ENCODE results near the gene HAUS7.

HAUS7 gene

GRCh38 chrX:153470411-153471363 is at the start of gene HAUS7 (continued):
- TF ChIP-seq, protein P1, sequence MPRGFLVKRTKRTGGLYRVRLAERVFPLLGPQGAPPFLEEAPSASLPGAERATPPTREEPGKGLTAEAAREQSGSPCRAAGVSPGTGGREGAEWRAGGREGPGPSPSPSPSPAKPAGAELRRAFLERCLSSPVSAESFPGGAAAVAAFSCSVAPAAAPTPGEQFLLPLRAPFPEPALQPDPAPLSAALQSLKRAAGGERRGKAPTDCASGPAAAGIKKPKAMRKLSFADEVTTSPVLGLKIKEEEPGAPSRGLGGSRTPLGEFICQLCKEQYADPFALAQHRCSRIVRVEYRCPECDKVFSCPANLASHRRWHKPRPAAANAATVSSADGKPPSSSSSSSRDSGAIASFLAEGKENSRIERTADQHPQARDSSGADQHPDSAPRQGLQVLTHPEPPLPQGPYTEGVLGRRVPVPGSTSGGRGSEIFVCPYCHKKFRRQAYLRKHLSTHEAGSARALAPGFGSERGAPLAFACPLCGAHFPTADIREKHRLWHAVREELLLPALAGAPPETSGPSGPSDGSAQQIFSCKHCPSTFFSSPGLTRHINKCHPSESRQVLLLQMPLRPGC (tag by site-specific recombination; IDR thresholded peaks at IDR 0.05): no peak
- TF ChIP-seq REST (tag by site-specific recombination; IDR thresholded peaks at IDR 0.05): no peak
- TF ChIP-seq ZEB2 (tag by site-specific recombination; IDR thresholded peaks at IDR 0.05): peak; percentile 37; the same call in 1 of the 2 replicates
- TF ChIP-seq ZNF433 (tag by site-specific recombination; IDR thresholded peaks at IDR 0.05; ENCODE audit: low read depth): no peak
- 0 out of 2 replicates have a peak, but pooled peaks have one; percentile 25 for TF ChIP-seq ZNF394 (tag by site-specific recombination; IDR thresholded peaks at IDR 0.05; ENCODE audit: borderline replicate concordance)
- no peak for TF ChIP-seq REPIN1 (tag by site-specific recombination; IDR thresholded peaks at IDR 0.05; ENCODE audit: low read depth)
- TF ChIP-seq, protein P2, sequence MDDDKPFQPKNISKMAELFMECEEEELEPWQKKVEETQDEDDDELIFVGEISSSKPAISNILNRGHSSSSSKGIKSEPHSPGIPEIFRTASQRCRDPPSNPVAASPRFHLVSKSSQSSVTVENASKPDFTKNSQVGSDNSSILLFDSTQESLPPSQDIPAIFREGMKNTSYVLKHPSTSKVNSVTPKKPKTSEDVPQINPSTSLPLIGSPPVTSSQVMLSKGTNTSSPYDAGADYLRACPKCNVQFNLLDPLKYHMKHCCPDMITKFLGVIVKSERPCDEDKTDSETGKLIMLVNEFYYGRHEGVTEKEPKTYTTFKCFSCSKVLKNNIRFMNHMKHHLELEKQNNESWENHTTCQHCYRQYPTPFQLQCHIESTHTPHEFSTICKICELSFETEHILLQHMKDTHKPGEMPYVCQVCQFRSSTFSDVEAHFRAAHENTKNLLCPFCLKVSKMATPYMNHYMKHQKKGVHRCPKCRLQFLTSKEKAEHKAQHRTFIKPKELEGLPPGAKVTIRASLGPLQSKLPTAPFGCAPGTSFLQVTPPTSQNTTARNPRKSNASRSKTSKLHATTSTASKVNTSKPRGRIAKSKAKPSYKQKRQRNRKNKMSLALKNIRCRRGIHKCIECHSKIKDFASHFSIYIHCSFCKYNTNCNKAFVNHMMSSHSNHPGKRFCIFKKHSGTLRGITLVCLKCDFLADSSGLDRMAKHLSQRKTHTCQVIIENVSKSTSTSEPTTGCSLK (tag by site-specific recombination; IDR thresholded peaks at IDR 0.05): no peak
- no peak for TF ChIP-seq HOXA7 (CRISPR knock-in tag; IDR thresholded peaks at IDR 0.05; ENCODE audit: borderline replicate concordance)
- TF ChIP-seq ZIC2 (tag by site-specific recombination; IDR thresholded peaks at IDR 0.05): peak; percentile 4; the same call in 1 of the 2 replicates
- TF ChIP-seq ZNF558 (tag by site-specific recombination; IDR thresholded peaks at IDR 0.05): no peak
- no peak for TF ChIP-seq ZBTB11 (tag by site-specific recombination; conservative IDR thresholded peaks at IDR 0.05; ENCODE audit: low read depth)
- no peak for TF ChIP-seq TCF7L2 (IDR thresholded peaks at IDR 0.05; ENCODE audit: borderline replicate concordance, low read depth, low read length)
- no peak for TF ChIP-seq SETDB1 (IDR thresholded peaks at IDR 0.05; ENCODE audit: insufficient read length, low read length)
- peak; percentile 64 for TF ChIP-seq YY2 (tag by site-specific recombination; IDR thresholded peaks at IDR 0.05)
- no peak for TF ChIP-seq ZNF112 (tag by site-specific recombination; IDR thresholded peaks at IDR 0.05)
- TF ChIP-seq, protein P3, sequence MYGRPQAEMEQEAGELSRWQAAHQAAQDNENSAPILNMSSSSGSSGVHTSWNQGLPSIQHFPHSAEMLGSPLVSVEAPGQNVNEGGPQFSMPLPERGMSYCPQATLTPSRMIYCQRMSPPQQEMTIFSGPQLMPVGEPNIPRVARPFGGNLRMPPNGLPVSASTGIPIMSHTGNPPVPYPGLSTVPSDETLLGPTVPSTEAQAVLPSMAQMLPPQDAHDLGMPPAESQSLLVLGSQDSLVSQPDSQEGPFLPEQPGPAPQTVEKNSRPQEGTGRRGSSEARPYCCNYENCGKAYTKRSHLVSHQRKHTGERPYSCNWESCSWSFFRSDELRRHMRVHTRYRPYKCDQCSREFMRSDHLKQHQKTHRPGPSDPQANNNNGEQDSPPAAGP (tag by site-specific recombination; IDR thresholded peaks at IDR 0.05): no peak
- TF ChIP-seq ZFP37 (tag by site-specific recombination; IDR thresholded peaks at IDR 0.05): no peak
- no peak for TF ChIP-seq ZNF19 (tag by site-specific recombination; IDR thresholded peaks at IDR 0.05; ENCODE audit: low read depth)
- TF ChIP-seq ZNF335 (tag by site-specific recombination; conservative IDR thresholded peaks at IDR 0.05): peak; percentile 75
- no peak for TF ChIP-seq ZSCAN23 (tag by site-specific recombination; IDR thresholded peaks at IDR 0.05)
- TF ChIP-seq ZSCAN30 (tag by site-specific recombination; IDR thresholded peaks at IDR 0.05): peak; percentile 56; the same call in 1 of the 2 replicates
- TF ChIP-seq ZBTB10 (tag by site-specific recombination; IDR thresholded peaks at IDR 0.05): no peak
- TF ChIP-seq ZNF561 (tag by site-specific recombination; IDR thresholded peaks at IDR 0.05; ENCODE audit: borderline replicate concordance): no peak

All from HEK293 (cell line).